ENCODE results near the gene OBSCN.

GRCh38 chr1:228291906-228292608, 84.2 kb downstream of the OBSCN start:
- no peak for TF ChIP-seq CTCF (IDR thresholded peaks at IDR 0.05)
- no peak for TF ChIP-seq ZFX (IDR thresholded peaks at IDR 0.05; ENCODE audit: borderline replicate concordance)

Data from 22Rv1 (cell line).